ENCODE results near the gene ATP6V1B1. TPM values are rescaled to one million over a fixed set of nuclear protein-coding genes. Genes with fewer than 3 reads are reported as not detected.

The ATP6V1B1 gene
- total and polyA plus RNA-seq, 2 of the 4 experiments (the other 2 are of a cell fraction): 1.3 TPM; not detected in 1

DNA sequence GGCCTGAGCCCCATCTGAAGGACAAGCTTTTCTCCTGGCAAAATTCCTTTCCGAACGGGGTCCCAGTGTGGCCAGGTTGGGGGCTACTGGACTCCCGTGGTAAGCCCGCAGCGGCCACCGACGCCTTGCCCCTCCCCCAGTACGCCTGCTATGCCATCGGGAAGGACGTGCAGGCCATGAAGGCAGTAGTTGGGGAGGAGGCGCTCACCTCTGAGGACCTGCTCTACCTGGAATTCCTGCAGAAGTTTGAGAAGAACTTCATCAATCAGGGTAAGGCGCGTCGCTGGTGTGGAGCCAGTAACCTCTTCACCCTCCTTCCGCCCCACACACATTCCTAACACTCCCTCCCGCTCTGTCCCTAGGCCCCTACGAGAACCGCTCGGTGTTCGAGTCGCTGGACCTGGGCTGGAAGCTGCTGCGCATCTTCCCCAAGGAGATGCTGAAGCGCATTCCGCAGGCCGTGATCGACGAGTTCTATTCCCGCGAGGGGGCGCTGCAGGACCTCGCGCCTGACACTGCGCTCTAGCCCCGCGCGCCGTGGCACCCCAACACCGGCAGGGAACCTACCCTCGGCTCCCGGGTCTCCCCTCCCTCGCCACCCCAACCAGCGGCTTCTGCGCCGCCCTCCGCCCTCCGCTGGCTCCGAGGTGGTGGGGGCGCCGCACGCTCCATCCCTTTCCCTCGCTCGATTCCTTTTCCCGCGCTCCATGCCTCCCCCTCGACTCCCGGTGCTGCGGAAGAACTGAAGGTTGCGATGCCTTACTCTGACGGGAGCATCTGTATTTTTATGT lies 29.1 kb downstream of the ATP6V1B1 start:
- no peaks in the 10 kb centered on the region for H3K9me1 ChIP-seq (ENCODE audit: insufficient read depth, low read length)
- no peak overlapping the region for H2BK5ac ChIP-seq (ENCODE audit: low read depth, low read length, poor library complexity, severe bottlenecking)
- intact Hi-C loops (cut with micrococcal nuclease) (loop anchor here (1.0 to 2.0 kb wide), 3 partner anchors 13 to 37 kb away; partner anchors contain the start of gene TEX261), in situ Hi-C loops (cut with MboI; ENCODE audit: low sequenced_read_pairs) (no loop called here), dilution Hi-C loops (cut with HindIII; ENCODE audit: low sequenced_read_pairs, unreplicated experiment) (no loop called here)
- H3K56ac ChIP-seq (ENCODE audit: extremely low read depth, insufficient read depth, low read length): no peak overlapping the region
- no peak overlapping the region for H2BK20ac ChIP-seq (ENCODE audit: low read depth, low read length)
- peak overlapping the region; percentile 97 for H2AFZ ChIP-seq (replicated peaks; ENCODE audit: low read length, poor library complexity)
- no peak overlapping the region for H2AK5ac ChIP-seq (ENCODE audit: low read depth, low read length)
- peak overlapping the region; percentile 24; the same call in 1 of the 2 replicates for H3K23ac ChIP-seq (ENCODE audit: low read depth, low read length)
- 1% methylated on average over 24 of the region's 59 CpGs; no CpG with 5 or more reads in 1 of the 2 experiments for WGBS, 2 experiments (ENCODE audit: extremely low coverage in 2 of 2, insufficient read length in 1 of 2)
- H3K9ac ChIP-seq (ENCODE audit: low read depth, low read length): no peak overlapping the region
- H4K8ac ChIP-seq (ENCODE audit: low read depth in 2 of 2, low read length in 2 of 2): no peak overlapping the region
- peak overlapping the region; percentile 64 for H3K4me2 ChIP-seq (ENCODE audit: low read depth, low read length)
- no peaks in the 10 kb centered on the region for H3K36me3 ChIP-seq (ENCODE audit: control insufficient read depth, insufficient read depth, low read length)
- H3K4me1 ChIP-seq (ENCODE audit: control insufficient read depth, insufficient read depth, low read length): no peaks in the 10 kb centered on the region
- H2BK120ac ChIP-seq (ENCODE audit: low read depth, low read length): no peak overlapping the region
- no peak overlapping the region for H3K4ac ChIP-seq (ENCODE audit: low read depth, low read length)
- ATAC-seq (ENCODE audit: low read depth) (peak; percentile 96), DNase-seq (peak; percentile 58)
- no peak overlapping the region for H4K91ac ChIP-seq (ENCODE audit: insufficient read depth, low read depth, low read length)
- no peak overlapping the region for H4K5ac ChIP-seq (ENCODE audit: low read depth, low read length)
- H4K20me1 ChIP-seq (ENCODE audit: insufficient read depth, low read length): no peaks in the 10 kb centered on the region
- no peak overlapping the region for H3K18ac ChIP-seq (ENCODE audit: low read depth, low read length)
- no peak overlapping the region for H3K14ac ChIP-seq (replicated peaks; ENCODE audit: low read depth, low read length)
- BruUV-seq (replicated peaks): no TSS peak
- TF ChIP-seq MXI1 (IDR thresholded peaks at IDR 0.05; ENCODE audit: borderline replicate concordance, low read depth, low read length) (no peak), MAZ (IDR thresholded peaks at IDR 0.05; ENCODE audit: borderline replicate concordance, low read depth, low read length) (no peak), POLR2A (IDR thresholded peaks at IDR 0.05; ENCODE audit: low read depth, low read length) (no peak), RAD21 (IDR thresholded peaks at IDR 0.05; ENCODE audit: low read length) (peak; percentile 63), RCOR1 (IDR thresholded peaks at IDR 0.05; ENCODE audit: insufficient replicate concordance, low read length) (no peak), RFX5 (IDR thresholded peaks at IDR 0.05; ENCODE audit: low read depth, low read length) (no peak), SMC3 (IDR thresholded peaks at IDR 0.05; ENCODE audit: low read depth, low read length) (peak; percentile 41; the same call in 1 of the 2 replicates)
- TF ChIP-seq, protein P1, sequence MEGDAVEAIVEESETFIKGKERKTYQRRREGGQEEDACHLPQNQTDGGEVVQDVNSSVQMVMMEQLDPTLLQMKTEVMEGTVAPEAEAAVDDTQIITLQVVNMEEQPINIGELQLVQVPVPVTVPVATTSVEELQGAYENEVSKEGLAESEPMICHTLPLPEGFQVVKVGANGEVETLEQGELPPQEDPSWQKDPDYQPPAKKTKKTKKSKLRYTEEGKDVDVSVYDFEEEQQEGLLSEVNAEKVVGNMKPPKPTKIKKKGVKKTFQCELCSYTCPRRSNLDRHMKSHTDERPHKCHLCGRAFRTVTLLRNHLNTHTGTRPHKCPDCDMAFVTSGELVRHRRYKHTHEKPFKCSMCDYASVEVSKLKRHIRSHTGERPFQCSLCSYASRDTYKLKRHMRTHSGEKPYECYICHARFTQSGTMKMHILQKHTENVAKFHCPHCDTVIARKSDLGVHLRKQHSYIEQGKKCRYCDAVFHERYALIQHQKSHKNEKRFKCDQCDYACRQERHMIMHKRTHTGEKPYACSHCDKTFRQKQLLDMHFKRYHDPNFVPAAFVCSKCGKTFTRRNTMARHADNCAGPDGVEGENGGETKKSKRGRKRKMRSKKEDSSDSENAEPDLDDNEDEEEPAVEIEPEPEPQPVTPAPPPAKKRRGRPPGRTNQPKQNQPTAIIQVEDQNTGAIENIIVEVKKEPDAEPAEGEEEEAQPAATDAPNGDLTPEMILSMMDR (conservative IDR thresholded peaks at IDR 0.05; ENCODE audit: low read depth, low read length): peak; percentile 75
- ChIA-PET CTCF (interaction anchor here (0.7 to 2.3 kb wide), 6 partner anchors 11 to 36 kb away, joined by 3 to 13 read pairs (median 4); partner anchors contain the start of gene ANKRD53), POLR2A (ENCODE audit: unreplicated experiment) (no interaction called here)
- H2BK15ac ChIP-seq (ENCODE audit: low read depth, low read length): no peak overlapping the region
- no peak overlapping the region for H3K27ac ChIP-seq (ENCODE audit: insufficient read depth, low read length)
- peaks cover 5% of the 10 kb centered on the region; the same call in 1 of the 2 replicates for H3K27me3 ChIP-seq (ENCODE audit: control insufficient read depth, insufficient read depth, low read length)
- H3K4me3 ChIP-seq (ENCODE audit: insufficient read depth, low read depth, low read length): peak overlapping the region; percentile 40
- H2AK9ac ChIP-seq (replicated peaks; ENCODE audit: low read depth, low read length, poor library complexity): peak overlapping the region; percentile 72
- no peaks in the 10 kb centered on the region for H3K79me1 ChIP-seq (ENCODE audit: low read depth in 1 of 2, low read length in 2 of 2)
- H3K9me3 ChIP-seq (ENCODE audit: control insufficient read depth, insufficient read depth, low read length): no peaks in the 10 kb centered on the region

All from IMR-90 (cell line).